Upper lobe of left lung (tissue), 4 donors: ENCODE measurements around the gene ZMPSTE24.

Experiments
- CTCF ChIP-seq, 6 experiments: fragments of 450-650 bp in 4 of 6; fragments of 200-600 bp in 2 of 6; sonication (generic) in 2 of 6; IDR thresholded peaks; one replicate each; pipeline ENCODE4 v1.5.1; 2016 to 2019; ENCODE audit warnings: antibody characterized with exemption in 6 of 6
- POLR2A ChIP-seq, 4 donors: fragments of 450-650 bp; IDR thresholded peaks; one replicate each; pipeline ENCODE4 v1.5.1; 2016 to 2017; ENCODE audit warnings: antibody characterized with exemption in 4 of 4, mild to moderate bottlenecking in 2 of 4
- POLR2AphosphoS5 ChIP-seq, 2 donors: sonication (generic); formaldehyde crosslinking; IDR thresholded peaks; one replicate each; pipeline ENCODE4 v1.5.1; 2017; ENCODE audit warnings: antibody characterized with exemption in 2 of 2

- TF ChIP-seq CTCF (IDR thresholded peaks at IDR 0.05) (no peak), POLR2AphosphoS5 (IDR thresholded peaks at IDR 0.05) (no peak), POLR2A (IDR thresholded peaks at IDR 0.05) (no peak)
These were observed 18.4 kb upstream of the ZMPSTE24 start for GRCh38 chr1:40239626-40240025.
